OCI-LY7 (cell line): ENCODE results near the gene GRAMD1B. TPM values are rescaled to one million over a fixed set of nuclear protein-coding genes. Genes with fewer than 3 reads are reported as not detected.

Source experiments
- BruUV-seq: library from RNA; stranded (reverse); fragments of 400-500 nt; replicated peaks from 2 replicates; lab custom pipeline; 2021; lab: Mats Ljungman, UMichigan
- CTCF ChIA-PET: fragments of 300-600 bp; sonication (Branson Sonifier 250); formaldehyde crosslinking; loops from one replicate; lab custom pipeline; 2022; ENCODE audit warnings: antibody characterized with exemption; ENCODE audit not compliant: unreplicated experiment; lab: Charles Lee
- POLR2A ChIA-PET: fragments of 300-600 bp; sonication (Branson Sonifier 250); formaldehyde crosslinking; loops from one replicate; lab custom pipeline; 2022; ENCODE audit warnings: antibody characterized with exemption; lab: Charles Lee
- DNase-seq: peaks from one replicate; pipeline ENCODE4 v3.0.0-alpha.2; 2015; ENCODE audit warnings: low spot score
- H2AFZ ChIP-seq: fragments of 200-600 bp; sonication (generic), shearing (Covaris generic); 2 replicates; pipeline ENCODE4 v1.6.1; 2014; ENCODE audit warnings: mild to moderate bottlenecking, antibody characterized with exemption, low read length, moderate library complexity
- H3K27ac ChIP-seq: fragments of 200-600 bp; sonication (generic); 2 replicates; pipeline ENCODE4 v1.5.1; 2014; ENCODE audit warnings: mixed run types, low read depth, mild to moderate bottlenecking, moderate library complexity, low read length, inconsistent platforms; ENCODE audit not compliant: poor library complexity, severe bottlenecking
- H3K36me3 ChIP-seq: fragments of 200-600 bp; sonication (generic); 2 replicates; pipeline ENCODE4 v1.6.1; 2014; ENCODE audit warnings: mild to moderate bottlenecking, antibody characterized with exemption, low read length, moderate library complexity, mixed read lengths; ENCODE audit not compliant: insufficient read depth
- H3K4me1 ChIP-seq: fragments of 200-600 bp; sonication (generic); 2 replicates; pipeline ENCODE4 v1.5.1; 2014; ENCODE audit warnings: mild to moderate bottlenecking, low read length; ENCODE audit not compliant: insufficient read depth, poor library complexity, severe bottlenecking
- H3K4me2 ChIP-seq: fragments of 200-600 bp; sonication (generic); 2 replicates; pipeline ENCODE4 v1.6.1; 2014; ENCODE audit warnings: mild to moderate bottlenecking, low read length
- H3K4me3 ChIP-seq: fragments of 200-600 bp; sonication (generic); 2 replicates; pipeline ENCODE4 v1.5.1; 2014; ENCODE audit warnings: mild to moderate bottlenecking, low read depth, low read length; ENCODE audit not compliant: poor library complexity, severe bottlenecking
- H3K79me2 ChIP-seq: fragments of 200-600 bp; sonication (generic); 2 replicates; pipeline ENCODE4 v1.6.1; 2016; ENCODE audit warnings: low read depth, mild to moderate bottlenecking, low read length, moderate library complexity, mixed read lengths; ENCODE audit not compliant: insufficient read depth
- H3K9me2 ChIP-seq: fragments of 200-600 bp; sonication (generic); 2 replicates; pipeline ENCODE4 v1.6.1; 2016; ENCODE audit warnings: mild to moderate bottlenecking, low read length, mixed read lengths; ENCODE audit not compliant: insufficient read depth
- H3K9me3 ChIP-seq: fragments of 200-600 bp; sonication (generic); 2 replicates; pipeline ENCODE4 v1.6.1; 2014; ENCODE audit warnings: mild to moderate bottlenecking, mixed run types, low read length, mixed read lengths
- H4K20me1 ChIP-seq: fragments of 200-600 bp; sonication (generic); 2 replicates; pipeline ENCODE4 v1.6.1; 2014; ENCODE audit warnings: mild to moderate bottlenecking, antibody characterized with exemption, low read length, moderate library complexity, mixed read lengths; ENCODE audit not compliant: insufficient read depth
- EZH2phosphoT487 ChIP-seq: fragments of 200-600 bp; sonication (generic); IDR thresholded peaks from 2 replicates; pipeline ENCODE4 v1.6.1; 2018; ENCODE audit warnings: low read depth, borderline replicate concordance, mild to moderate bottlenecking, mixed run types, antibody characterized with exemption, low read length, moderate library complexity, mixed read lengths
- intact Hi-C: fragments of 100-400 bp; cut with micrococcal nuclease; formaldehyde crosslinking; loops from one replicate; pipeline ENCODE4 v1.10.0; 2022; ENCODE audit not compliant: unreplicated experiment
- total RNA-seq, 2 experiments: library from RNA; depleted of rRNA in 1 of 2; stranded (reverse); fragments of >200 nt in 1 of 2; shearing (Covaris generic) in 1 of 2; gene quantifications; 2 replicates each; pipeline ENCODE4 v1.2.3, GENCODE V29; 2014 to 2022
- TF ChIP-seq, protein P1 (sequence below): fragments of 200-600 bp; sonication (generic); conservative IDR thresholded peaks from 2 replicates; pipeline ENCODE4 v1.5.1; 2014; ENCODE audit warnings: mild to moderate bottlenecking, antibody characterized with exemption, low read length, moderate library complexity, mixed read lengths

Gene GRAMD1B
- total RNA-seq, 2 experiments from 2014 or later: 0.16 TPM; not detected in 1

DNA sequence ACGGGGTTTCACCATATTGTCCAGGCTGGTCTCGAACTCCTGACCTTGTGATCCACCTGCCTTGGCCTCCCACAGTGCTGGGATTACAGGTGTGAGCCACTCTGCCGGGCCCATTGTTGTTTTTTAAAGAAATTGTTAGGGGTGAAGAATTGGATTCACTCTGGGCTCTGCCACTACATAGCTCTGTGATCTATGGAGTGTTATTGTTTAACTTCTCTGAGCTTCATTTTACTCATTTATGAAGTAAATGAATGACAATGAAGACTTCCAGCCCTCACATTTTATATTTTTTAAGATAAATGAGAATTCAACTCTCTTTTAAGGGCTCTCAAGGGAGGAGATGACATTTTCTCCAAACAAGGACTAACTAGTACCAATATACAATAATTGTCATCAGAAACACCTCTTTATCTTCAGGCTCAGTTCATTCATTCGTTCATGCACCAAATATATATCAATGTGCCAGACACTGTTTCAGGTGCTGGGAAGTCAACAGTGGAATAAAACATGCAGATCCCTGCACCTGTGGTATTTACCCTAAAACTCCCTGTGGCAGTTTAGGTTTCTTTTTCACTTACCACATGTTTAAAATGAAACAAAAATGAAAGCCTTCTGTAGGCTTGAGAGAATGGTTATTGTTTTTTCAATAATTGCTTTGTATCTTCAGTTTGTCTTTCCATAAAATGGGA lies 23.5 kb upstream of the GRAMD1B start:
- Histone ChIP-seq H3K9me3 (no peaks in the 10 kb centered on the region), H3K4me2 (peak overlapping the region; percentile 19), H3K4me1 (peaks cover 25% of the 10 kb centered on the region), H3K79me2 (no peaks in the 10 kb centered on the region), H2AFZ (no peak overlapping the region), H4K20me1 (no peaks in the 10 kb centered on the region), H3K4me3 (no peak overlapping the region), H3K27ac (no peak overlapping the region), H3K36me3 (no peaks in the 10 kb centered on the region), H3K9me2 (no peaks in the 10 kb centered on the region)
- intact Hi-C loops: loop anchor here (2.0 kb wide), 1 partner anchor 72 kb away; no protein-coding TSS in a partner anchor
- ChIA-PET CTCF (interaction anchor here (0.9 kb wide), 1 partner anchor 1014 kb away, joined by 3 read pairs; no protein-coding TSS in a partner anchor), POLR2A (interaction anchor here (0.8 kb wide), 1 partner anchor 82 kb away, joined by 3 read pairs; no protein-coding TSS in a partner anchor)
- TF ChIP-seq, protein P1, sequence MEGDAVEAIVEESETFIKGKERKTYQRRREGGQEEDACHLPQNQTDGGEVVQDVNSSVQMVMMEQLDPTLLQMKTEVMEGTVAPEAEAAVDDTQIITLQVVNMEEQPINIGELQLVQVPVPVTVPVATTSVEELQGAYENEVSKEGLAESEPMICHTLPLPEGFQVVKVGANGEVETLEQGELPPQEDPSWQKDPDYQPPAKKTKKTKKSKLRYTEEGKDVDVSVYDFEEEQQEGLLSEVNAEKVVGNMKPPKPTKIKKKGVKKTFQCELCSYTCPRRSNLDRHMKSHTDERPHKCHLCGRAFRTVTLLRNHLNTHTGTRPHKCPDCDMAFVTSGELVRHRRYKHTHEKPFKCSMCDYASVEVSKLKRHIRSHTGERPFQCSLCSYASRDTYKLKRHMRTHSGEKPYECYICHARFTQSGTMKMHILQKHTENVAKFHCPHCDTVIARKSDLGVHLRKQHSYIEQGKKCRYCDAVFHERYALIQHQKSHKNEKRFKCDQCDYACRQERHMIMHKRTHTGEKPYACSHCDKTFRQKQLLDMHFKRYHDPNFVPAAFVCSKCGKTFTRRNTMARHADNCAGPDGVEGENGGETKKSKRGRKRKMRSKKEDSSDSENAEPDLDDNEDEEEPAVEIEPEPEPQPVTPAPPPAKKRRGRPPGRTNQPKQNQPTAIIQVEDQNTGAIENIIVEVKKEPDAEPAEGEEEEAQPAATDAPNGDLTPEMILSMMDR: no peak
- no peak for TF ChIP-seq EZH2phosphoT487
- no peak for DNase-seq
- BruUV-seq: no TSS peak

DNA sequence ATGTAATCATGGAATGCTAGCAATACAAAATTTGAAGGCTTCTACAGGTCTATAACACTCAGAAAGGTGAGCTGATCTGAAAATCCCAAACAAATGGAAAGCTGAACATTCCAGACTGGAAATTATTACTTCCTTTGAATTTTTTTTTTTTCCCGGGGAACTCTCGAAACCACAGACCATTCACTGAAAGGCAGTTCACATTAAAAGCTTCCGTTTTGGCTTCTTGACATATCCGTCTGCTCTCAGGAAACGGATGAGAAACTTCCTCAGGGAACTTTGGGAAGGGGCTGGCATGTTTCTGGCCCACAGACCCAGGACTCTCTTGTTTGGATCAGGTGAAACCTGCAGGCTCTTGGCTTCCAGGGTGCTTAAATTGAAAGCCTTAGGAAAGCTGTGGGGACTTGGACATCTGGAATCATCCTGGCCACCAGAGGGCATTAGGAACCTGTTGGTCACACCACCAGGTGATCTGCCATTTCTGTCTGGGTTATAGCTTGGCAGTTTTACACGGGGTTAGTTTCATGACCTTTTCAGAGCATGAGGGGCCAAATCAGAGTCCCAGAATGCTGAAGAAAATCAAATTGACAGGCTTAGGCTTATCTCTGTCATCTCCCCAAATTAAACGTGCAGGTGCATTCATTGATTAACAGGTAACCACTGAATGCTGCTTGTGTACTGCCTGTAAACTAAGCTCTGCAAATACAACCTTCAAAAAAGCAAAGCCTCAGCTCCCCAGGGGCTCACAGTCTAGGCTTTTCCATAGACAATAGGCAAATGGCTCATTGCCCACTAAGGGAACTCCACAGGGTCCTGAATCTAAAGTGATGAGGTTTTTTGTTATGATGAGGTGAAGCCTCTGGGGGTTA lies 22.7 kb upstream of the GRAMD1B start:
- H3K36me3 ChIP-seq: no peaks in the 10 kb centered on the region
- intact Hi-C loops: loop anchor here (2.0 kb wide), 1 partner anchor 71 kb away; no protein-coding TSS in a partner anchor
- H3K79me2 ChIP-seq: no peaks in the 10 kb centered on the region
- CTCF ChIA-PET: interaction anchor here (0.9 kb wide), 1 partner anchor 1015 kb away, joined by 3 read pairs; no protein-coding TSS in a partner anchor
- no peaks in the 10 kb centered on the region for H3K9me2 ChIP-seq
- no peak overlapping the region for H3K4me3 ChIP-seq
- peak; percentile 56 for DNase-seq
- H3K9me3 ChIP-seq: no peaks in the 10 kb centered on the region
- 0 out of 2 replicates have a peak overlapping the region, but pooled peaks have one; percentile 10 for H2AFZ ChIP-seq
- H3K27ac ChIP-seq: no peak overlapping the region
- no peaks in the 10 kb centered on the region for H4K20me1 ChIP-seq
- H3K4me1 ChIP-seq: peaks cover 25% of the 10 kb centered on the region
- no TSS peak for BruUV-seq
- POLR2A ChIA-PET: interaction anchor here (0.6 to 1.0 kb wide), 3 partner anchors 8 to 11 kb away, joined by 3 read pairs; no protein-coding TSS in a partner anchor
- H3K4me2 ChIP-seq: peak overlapping the region; percentile 19
- TF ChIP-seq, protein P1: peak; percentile 82
- no peak for TF ChIP-seq EZH2phosphoT487
